HepG2 (cell line): ENCODE data around the gene TFDP2. TPM values are rescaled to one million over a fixed set of nuclear protein-coding genes. Genes with fewer than 3 reads are reported as not detected.

Experiments used
- ARNT2 ChIP-seq: sonication (generic); formaldehyde crosslinking; IDR thresholded peaks from 2 replicates; pipeline ENCODE4 v1.8.0; 2022; ENCODE audit warnings: mild to moderate bottlenecking, low read depth, missing genetic modification reagents, moderate library complexity
- ELF3 ChIP-seq: IDR thresholded peaks from 2 replicates; pipeline ENCODE4 v1.6.1; 2016; ENCODE audit warnings: missing genetic modification reagents, missing compliant biosample characterization
- KLF15 ChIP-seq: sonication (generic); formaldehyde crosslinking; IDR thresholded peaks from 2 replicates; pipeline ENCODE4 v1.8.1; 2023; ENCODE audit warnings: borderline replicate concordance, mild to moderate bottlenecking, inconsistent platforms, missing genetic modification reagents, mixed read lengths
- MIER2 ChIP-seq: IDR thresholded peaks from 2 replicates; pipeline ENCODE4 v1.6.1; 2016; ENCODE audit warnings: missing biosample characterization, missing genetic modification reagents
- RCOR2 ChIP-seq: IDR thresholded peaks from 2 replicates; pipeline ENCODE4 v1.6.1; 2016; ENCODE audit warnings: missing biosample characterization, missing genetic modification reagents
- SIX4 ChIP-seq: sonication (generic); formaldehyde crosslinking; IDR thresholded peaks from 2 replicates; pipeline ENCODE4 v1.4.0; 2020; ENCODE audit warnings: missing genetic modification reagents
- ZFP90 ChIP-seq: sonication (generic); formaldehyde crosslinking; IDR thresholded peaks from 2 replicates; pipeline ENCODE4 v1.8.0; 2022; ENCODE audit warnings: missing genetic modification reagents, mild to moderate bottlenecking, inconsistent platforms, borderline replicate concordance
- ZNF160 ChIP-seq: sonication (generic); formaldehyde crosslinking; IDR thresholded peaks from 2 replicates; pipeline ENCODE4 v1.8.0; 2022; ENCODE audit warnings: mild to moderate bottlenecking, inconsistent platforms, missing genetic modification reagents
- ZNF234 ChIP-seq: sonication (generic); formaldehyde crosslinking; conservative IDR thresholded peaks from 2 replicates; pipeline ENCODE4 v1.5.1; 2020; ENCODE audit warnings: mild to moderate bottlenecking, missing genetic modification reagents
- ZNF30 ChIP-seq: sonication (generic); formaldehyde crosslinking; IDR thresholded peaks from 2 replicates; pipeline ENCODE4 v1.5.0; 2020; ENCODE audit warnings: mild to moderate bottlenecking, missing genetic modification reagents
- ZNF33A ChIP-seq: sonication (generic); formaldehyde crosslinking; IDR thresholded peaks from 2 replicates; pipeline ENCODE4 v1.5.1; 2020; ENCODE audit warnings: missing genetic modification reagents, mild to moderate bottlenecking, moderate library complexity, borderline replicate concordance
- ZNF350 ChIP-seq: sonication (generic); formaldehyde crosslinking; IDR thresholded peaks from 2 replicates; pipeline ENCODE4 v1.4.0; 2020; ENCODE audit warnings: mild to moderate bottlenecking, low read depth, missing genetic modification reagents, borderline replicate concordance
- ZNF44 ChIP-seq: sonication (generic); formaldehyde crosslinking; IDR thresholded peaks from 2 replicates; pipeline ENCODE4 v1.5.1; 2020; ENCODE audit warnings: mild to moderate bottlenecking, missing genetic modification reagents
- ZNF501 ChIP-seq: sonication (generic); formaldehyde crosslinking; IDR thresholded peaks from 2 replicates; pipeline ENCODE4 v1.5.1; 2020; ENCODE audit warnings: mild to moderate bottlenecking, moderate library complexity, missing genetic modification reagents
- ZNF556 ChIP-seq: sonication (generic); formaldehyde crosslinking; IDR thresholded peaks from 2 replicates; pipeline ENCODE4 v1.4.0; 2020; ENCODE audit warnings: mild to moderate bottlenecking, missing genetic modification reagents, borderline replicate concordance
- ZNF674 ChIP-seq: sonication (generic); formaldehyde crosslinking; IDR thresholded peaks from 2 replicates; pipeline ENCODE4 v1.5.0; 2020; ENCODE audit warnings: low read depth, mild to moderate bottlenecking, missing genetic modification reagents
- ZNF773 ChIP-seq: sonication (generic); formaldehyde crosslinking; IDR thresholded peaks from 2 replicates; pipeline ENCODE4 v1.4.0; 2020; ENCODE audit warnings: missing genetic modification reagents, borderline replicate concordance
- polyA plus RNA-seq, 8 experiments: library from polyadenylated mRNA; depleted of rRNA in 3 of 8; stranded (reverse) in 7 of 8; unstranded in 1 of 8; fragments of >200 nt; fragmentation: Illumina TruSeq in 4 of 8; extraction: Trizol in 4 of 8; gene quantifications; 2 replicates each; pipeline versions ENCODE4 v1.2.1 to v1.2.3, GENCODE V29; 2011 to 2016; ENCODE audit warnings: low read depth in 4 of 8, missing spikeins in 1 of 8, mixed read lengths in 1 of 8; ENCODE audit not compliant: insufficient read depth in 1 of 8
- total RNA-seq, 5 experiments: library from RNA; depleted of rRNA; stranded (reverse); fragments of >200 nt; fragmentation: Illumina TruSeq; extraction: Trizol; gene quantifications; 2 replicates each; pipeline ENCODE4 v1.2.3, GENCODE V29; 2016; ENCODE audit warnings: low read depth in 1 of 5
- TF ChIP-seq, protein P1 (sequence below): IDR thresholded peaks from 2 replicates; pipeline ENCODE4 v1.6.1; 2012; ENCODE audit warnings: low read depth, low read length, improper control_type of control experiment
- TF ChIP-seq, protein P2 (sequence below): sonication (generic); formaldehyde crosslinking; IDR thresholded peaks from 2 replicates; pipeline ENCODE4 v1.9.0; 2022; ENCODE audit warnings: missing genetic modification reagents, mild to moderate bottlenecking, borderline replicate concordance
- TF ChIP-seq, protein P3 (sequence below): sonication (generic); formaldehyde crosslinking; IDR thresholded peaks from 2 replicates; pipeline ENCODE4 v1.4.0; 2020; ENCODE audit warnings: missing genetic modification reagents

TFDP2 gene
- total and polyA plus RNA-seq, 2 of the 13 experiments (the other 11 are each of a cell fraction or from before 2014, with no cell fraction given): 17.9 to 37.4 TPM

DNA sequence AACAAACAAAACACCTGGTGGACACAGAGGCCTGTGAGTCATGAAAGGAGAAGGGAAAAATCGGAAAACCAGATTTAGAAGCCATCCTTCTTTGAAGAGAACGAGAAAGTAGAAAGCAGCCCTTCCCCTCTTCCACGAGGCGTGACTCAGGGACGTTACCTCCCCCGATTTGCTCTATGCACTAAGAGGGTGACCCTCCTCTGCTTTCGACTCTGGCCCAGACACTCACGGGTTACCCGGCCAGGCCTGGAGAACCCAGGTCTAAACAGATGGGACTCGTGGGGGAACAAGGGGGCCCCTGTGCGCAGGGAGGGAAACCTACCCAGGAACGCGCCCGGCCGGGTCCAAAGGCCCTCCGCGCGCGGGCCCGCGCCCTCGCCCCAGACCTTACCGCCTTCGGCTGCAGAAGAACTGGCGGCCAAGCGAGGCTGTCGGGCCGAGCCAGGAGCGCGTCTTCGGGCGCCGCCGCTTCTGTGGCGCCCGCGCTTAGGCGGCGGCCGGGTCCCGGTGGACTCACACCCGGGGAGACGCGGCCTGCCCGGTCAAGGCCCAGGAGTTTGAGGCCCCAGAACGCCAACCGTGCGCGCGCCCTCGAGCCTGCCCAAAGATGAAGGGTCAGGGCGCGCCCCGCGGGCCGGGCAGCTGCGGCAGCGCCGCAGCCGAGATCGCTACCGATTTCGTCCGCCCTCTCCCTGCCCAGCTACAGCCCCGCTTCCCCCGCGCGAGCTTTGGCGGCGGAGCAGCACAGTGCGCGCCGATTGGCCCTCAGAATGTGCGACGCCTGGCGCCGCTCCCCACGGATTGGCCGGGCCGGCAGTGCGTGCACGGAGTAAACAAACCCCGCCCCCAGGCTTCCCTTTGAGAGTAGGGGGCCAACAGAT is at the start of gene TFDP2 (continued):
- TF ChIP-seq ZNF234 (CRISPR knock-in tag) (no peak), KLF15 (CRISPR knock-in tag) (0 out of 2 replicates have a peak, but pooled peaks have one; percentile 60), ARNT2 (CRISPR knock-in tag) (no peak), ZNF30 (CRISPR knock-in tag) (no peak), MIER2 (CRISPR knock-in tag) (no peak), ZNF160 (no peak; the same call in 1 of the 2 replicates), ZNF44 (CRISPR knock-in tag) (no peak; the same call in 1 of the 2 replicates), RCOR2 (CRISPR knock-in tag) (no peak), SIX4 (CRISPR knock-in tag) (no peak; the same call in 1 of the 2 replicates), ZNF350 (CRISPR knock-in tag) (peak; percentile 43; the same call in 1 of the 2 replicates), ZNF674 (CRISPR knock-in tag) (no peak), ZNF33A (CRISPR knock-in tag) (no peak), ZFP90 (no peak; the same call in 1 of the 2 replicates), ZNF501 (no peak; the same call in 1 of the 2 replicates), ZNF556 (CRISPR knock-in tag) (peak; percentile 96), ZNF773 (CRISPR knock-in tag) (no peak; the same call in 1 of the 2 replicates), ELF3 (CRISPR knock-in tag) (peak; percentile 7; the same call in 1 of the 2 replicates)
- TF ChIP-seq, protein P1, sequence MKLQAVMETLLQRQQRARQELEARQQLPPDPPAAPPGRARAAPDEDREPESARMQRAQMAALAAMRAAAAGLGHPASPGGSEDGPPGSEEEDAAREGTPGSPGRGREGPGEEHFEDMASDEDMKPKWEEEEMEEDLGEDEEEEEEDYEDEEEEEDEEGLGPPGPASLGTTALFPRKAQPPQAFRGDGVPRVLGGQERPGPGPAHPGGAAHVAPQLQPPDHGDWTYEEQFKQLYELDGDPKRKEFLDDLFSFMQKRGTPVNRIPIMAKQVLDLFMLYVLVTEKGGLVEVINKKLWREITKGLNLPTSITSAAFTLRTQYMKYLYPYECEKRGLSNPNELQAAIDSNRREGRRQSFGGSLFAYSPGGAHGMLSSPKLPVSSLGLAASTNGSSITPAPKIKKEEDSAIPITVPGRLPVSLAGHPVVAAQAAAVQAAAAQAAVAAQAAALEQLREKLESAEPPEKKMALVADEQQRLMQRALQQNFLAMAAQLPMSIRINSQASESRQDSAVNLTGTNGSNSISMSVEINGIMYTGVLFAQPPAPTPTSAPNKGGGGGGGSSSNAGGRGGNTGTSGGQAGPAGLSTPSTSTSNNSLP: no peak
- TF ChIP-seq, protein P2, sequence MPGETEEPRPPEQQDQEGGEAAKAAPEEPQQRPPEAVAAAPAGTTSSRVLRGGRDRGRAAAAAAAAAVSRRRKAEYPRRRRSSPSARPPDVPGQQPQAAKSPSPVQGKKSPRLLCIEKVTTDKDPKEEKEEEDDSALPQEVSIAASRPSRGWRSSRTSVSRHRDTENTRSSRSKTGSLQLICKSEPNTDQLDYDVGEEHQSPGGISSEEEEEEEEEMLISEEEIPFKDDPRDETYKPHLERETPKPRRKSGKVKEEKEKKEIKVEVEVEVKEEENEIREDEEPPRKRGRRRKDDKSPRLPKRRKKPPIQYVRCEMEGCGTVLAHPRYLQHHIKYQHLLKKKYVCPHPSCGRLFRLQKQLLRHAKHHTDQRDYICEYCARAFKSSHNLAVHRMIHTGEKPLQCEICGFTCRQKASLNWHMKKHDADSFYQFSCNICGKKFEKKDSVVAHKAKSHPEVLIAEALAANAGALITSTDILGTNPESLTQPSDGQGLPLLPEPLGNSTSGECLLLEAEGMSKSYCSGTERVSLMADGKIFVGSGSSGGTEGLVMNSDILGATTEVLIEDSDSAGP (CRISPR knock-in tag): peak; percentile 76; the same call in 1 of the 2 replicates
- TF ChIP-seq, protein P3, sequence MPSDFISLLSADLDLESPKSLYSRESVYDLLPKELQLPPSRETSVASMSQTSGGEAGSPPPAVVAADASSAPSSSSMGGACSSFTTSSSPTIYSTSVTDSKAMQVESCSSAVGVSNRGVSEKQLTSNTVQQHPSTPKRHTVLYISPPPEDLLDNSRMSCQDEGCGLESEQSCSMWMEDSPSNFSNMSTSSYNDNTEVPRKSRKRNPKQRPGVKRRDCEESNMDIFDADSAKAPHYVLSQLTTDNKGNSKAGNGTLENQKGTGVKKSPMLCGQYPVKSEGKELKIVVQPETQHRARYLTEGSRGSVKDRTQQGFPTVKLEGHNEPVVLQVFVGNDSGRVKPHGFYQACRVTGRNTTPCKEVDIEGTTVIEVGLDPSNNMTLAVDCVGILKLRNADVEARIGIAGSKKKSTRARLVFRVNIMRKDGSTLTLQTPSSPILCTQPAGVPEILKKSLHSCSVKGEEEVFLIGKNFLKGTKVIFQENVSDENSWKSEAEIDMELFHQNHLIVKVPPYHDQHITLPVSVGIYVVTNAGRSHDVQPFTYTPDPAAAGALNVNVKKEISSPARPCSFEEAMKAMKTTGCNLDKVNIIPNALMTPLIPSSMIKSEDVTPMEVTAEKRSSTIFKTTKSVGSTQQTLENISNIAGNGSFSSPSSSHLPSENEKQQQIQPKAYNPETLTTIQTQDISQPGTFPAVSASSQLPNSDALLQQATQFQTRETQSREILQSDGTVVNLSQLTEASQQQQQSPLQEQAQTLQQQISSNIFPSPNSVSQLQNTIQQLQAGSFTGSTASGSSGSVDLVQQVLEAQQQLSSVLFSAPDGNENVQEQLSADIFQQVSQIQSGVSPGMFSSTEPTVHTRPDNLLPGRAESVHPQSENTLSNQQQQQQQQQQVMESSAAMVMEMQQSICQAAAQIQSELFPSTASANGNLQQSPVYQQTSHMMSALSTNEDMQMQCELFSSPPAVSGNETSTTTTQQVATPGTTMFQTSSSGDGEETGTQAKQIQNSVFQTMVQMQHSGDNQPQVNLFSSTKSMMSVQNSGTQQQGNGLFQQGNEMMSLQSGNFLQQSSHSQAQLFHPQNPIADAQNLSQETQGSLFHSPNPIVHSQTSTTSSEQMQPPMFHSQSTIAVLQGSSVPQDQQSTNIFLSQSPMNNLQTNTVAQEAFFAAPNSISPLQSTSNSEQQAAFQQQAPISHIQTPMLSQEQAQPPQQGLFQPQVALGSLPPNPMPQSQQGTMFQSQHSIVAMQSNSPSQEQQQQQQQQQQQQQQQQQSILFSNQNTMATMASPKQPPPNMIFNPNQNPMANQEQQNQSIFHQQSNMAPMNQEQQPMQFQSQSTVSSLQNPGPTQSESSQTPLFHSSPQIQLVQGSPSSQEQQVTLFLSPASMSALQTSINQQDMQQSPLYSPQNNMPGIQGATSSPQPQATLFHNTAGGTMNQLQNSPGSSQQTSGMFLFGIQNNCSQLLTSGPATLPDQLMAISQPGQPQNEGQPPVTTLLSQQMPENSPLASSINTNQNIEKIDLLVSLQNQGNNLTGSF (CRISPR knock-in tag): no peak
